ENCODE data around the gene AJM1. TPM values are rescaled to one million over a fixed set of nuclear protein-coding genes. Genes with fewer than 3 reads are reported as not detected.

Gene AJM1
- total RNA-seq, 1 donor = 0.73 TPM

DNA sequence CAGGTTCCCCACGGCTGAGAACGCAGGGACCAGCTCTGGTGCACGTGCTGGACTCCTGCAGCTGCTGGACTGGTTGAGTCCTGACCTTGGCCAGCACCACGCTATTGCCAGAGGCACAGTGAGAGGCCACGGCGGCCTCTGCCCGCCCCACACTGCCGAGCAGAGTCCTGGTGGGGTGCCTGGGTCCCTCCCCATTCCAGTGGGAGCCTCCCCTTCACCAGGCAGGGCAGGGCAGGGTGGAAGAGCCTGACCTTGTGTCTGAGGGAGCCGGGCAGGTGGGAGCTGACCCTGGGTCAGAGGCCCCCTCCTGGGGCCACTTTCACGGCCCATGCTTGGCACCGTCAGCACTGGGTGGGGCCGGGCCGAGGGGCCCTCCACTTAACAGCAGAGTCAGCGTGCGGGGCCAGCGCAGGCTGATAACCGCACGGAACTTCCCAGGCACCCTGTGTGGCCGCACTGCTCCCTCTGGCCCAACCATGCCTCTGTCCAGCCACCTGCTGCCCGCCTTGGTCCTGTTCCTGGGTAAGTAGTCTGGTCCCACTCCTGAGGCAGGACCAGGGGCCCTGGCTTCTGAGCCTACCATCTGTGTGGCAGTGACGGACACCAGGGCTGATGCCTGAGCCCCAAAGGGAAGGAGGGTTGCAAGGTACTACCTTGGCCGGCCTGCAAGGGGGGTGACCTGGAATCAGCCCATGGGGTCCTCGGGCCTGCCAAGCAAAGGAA lies 9.8 kb downstream of the AJM1 start, which contains the start of gene MAMDC4:
Gene MAMDC4 (plus strand): TSS at position 406 of the 723 bp plus-strand sequence. CDS start 71 bp downstream, at position 477.
- H3K4me3 ChIP-seq (ENCODE audit: low read length) = no peak within 1 kb of the TSS
- peaks cover 22% of the 10 kb centered on the region for H3K4me1 ChIP-seq (ENCODE audit: insufficient read depth, low read length)
- no peaks in the 10 kb centered on the region for H3K9me3 ChIP-seq (ENCODE audit: low read depth, low read length)
- peaks cover 5% of the 10 kb centered on the region for H3K27me3 ChIP-seq (ENCODE audit: insufficient read depth, low read length)

DNA sequence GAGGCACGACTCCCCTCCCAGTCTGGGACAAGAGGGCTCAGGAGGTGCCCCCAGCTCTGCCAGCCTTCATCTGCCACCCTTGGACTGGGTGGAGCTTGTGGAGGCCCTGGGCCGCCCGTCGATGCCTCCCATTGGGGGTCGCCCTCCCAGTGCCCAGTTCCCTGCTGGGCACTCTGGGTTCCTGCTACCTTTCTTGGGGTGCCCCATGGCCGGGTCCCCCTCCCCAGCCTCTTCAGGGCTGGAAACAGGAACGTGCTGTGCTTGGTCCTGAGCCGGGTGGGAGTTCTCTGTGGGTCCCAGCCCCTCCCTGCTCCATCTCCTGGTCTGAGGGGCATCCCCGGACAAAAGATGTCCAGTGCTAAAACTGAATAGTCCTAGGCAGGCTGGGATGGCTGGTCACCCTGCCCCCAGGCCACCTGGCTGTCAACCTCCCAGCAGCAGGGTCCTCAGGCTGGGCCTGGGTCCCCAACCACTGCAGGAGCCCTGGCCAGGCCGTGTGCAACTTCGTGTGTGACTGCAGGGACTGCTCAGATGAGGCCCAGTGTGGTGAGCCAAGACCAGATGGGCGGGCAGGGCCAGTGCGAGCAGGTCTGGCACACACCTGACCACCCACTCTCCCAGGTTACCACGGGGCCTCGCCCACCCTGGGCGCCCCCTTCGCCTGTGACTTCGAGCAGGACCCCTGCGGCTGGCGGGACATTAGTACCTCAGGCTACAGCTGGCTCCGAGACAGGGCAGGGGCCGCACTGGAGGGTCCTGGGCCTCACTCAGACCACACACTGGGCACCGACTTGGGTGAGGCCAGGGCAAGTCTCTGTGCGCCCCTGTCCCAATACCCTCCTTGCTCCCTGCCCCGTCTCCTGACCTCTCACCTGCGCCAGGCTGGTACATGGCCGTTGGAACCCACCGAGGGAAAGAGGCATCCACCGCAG lies 10.7 kb downstream of the AJM1 start:
- H3K27me3 ChIP-seq (ENCODE audit: insufficient read depth, low read length) = peaks cover 2% of the 10 kb centered on the region
- no peaks in the 10 kb centered on the region for H3K9me3 ChIP-seq (ENCODE audit: low read depth, low read length)
- no peak overlapping the region for H3K4me3 ChIP-seq (ENCODE audit: low read length)
- peaks cover 16% of the 10 kb centered on the region for H3K4me1 ChIP-seq (ENCODE audit: insufficient read depth, low read length)

DNA sequence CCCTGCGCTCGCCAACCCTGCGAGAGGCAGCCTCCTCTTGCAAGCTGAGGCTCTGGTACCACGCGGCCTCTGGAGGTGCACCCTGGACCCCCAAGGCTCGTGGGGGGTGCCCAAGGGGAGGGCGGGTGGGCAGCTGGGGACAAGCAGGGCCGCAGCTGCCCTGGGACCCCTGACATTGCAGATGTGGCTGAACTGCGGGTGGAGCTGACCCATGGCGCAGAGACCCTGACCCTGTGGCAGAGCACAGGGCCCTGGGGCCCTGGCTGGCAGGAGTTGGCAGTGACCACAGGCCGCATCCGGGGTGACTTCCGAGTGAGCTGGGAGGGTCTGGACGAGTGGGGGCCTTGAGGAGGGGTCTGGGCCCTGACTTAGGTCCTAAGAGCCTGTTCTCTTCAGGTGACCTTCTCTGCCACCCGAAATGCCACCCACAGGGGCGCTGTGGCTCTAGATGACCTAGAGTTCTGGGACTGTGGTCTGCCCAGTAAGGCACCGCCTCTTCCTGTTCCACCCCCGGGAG lies 11.4 kb downstream of the AJM1 start:
- peaks cover 9% of the 10 kb centered on the region for H3K4me1 ChIP-seq (ENCODE audit: insufficient read depth, low read length)
- H3K27me3 ChIP-seq (ENCODE audit: insufficient read depth, low read length) = no peaks in the 10 kb centered on the region
- no peak overlapping the region for H3K4me3 ChIP-seq (ENCODE audit: low read length)
- H3K9me3 ChIP-seq (ENCODE audit: low read depth, low read length) = no peaks in the 10 kb centered on the region

DNA sequence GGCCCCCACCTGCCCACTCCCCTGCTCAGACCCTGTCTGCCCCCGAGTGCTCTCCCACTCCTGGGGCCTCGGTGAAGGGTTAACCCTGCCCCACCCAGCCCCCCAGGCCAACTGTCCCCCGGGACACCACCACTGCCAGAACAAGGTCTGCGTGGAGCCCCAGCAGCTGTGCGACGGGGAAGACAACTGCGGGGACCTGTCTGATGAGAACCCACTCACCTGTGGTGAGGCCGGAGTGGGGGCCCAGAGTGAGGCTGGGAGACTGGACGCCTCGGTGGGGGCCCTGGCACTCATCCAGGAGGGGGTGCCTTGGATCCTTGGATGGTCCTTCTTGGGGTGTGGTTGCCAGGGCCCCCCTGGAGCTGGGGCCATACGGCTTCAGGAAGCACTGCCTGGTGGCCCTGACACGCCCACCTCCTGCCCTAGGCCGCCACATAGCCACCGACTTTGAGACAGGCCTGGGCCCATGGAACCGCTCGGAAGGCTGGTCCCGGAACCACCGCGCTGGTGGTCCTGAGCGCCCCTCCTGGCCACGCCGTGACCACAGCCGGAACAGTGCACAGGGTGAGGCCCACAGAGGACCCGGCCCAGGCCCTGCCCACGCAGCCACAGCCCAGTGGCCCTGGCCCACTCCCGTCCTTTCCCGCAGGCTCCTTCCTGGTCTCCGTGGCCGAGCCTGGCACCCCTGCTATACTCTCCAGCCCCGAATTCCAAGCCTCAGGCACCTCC lies 12.0 kb downstream of the AJM1 start:
- Histone ChIP-seq H3K27me3 (ENCODE audit: insufficient read depth, low read length) (no peaks in the 10 kb centered on the region), H3K9me3 (ENCODE audit: low read depth, low read length) (no peaks in the 10 kb centered on the region), H3K4me3 (ENCODE audit: low read length) (no peak overlapping the region), H3K4me1 (ENCODE audit: insufficient read depth, low read length) (peaks cover 9% of the 10 kb centered on the region)

DNA sequence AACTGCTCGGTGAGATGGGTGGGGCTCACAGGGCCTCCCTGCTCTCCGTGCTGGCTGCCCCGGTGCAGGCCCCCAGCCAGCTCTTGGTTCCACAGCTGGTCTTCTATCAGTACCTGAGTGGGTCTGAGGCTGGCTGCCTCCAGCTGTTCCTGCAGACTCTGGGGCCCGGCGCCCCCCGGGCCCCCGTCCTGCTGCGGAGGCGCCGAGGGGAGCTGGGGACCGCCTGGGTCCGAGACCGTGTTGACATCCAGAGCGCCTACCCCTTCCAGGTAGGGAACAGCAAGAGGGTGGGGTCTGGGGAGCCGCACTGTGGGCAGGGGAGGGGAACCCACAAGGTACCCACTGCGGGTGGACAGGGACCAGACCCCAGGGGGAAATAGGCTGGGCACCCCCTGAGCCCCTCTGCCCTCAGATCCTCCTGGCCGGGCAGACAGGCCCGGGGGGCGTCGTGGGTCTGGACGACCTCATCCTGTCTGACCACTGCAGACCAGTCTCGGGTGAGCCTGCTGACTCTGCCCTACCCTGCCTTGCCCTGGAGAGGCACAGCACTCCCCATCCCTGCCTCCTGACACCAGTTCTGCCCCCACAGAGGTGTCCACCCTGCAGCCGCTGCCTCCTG lies 12.7 kb downstream of the AJM1 start:
- no peaks in the 10 kb centered on the region for H3K9me3 ChIP-seq (ENCODE audit: low read depth, low read length)
- H3K4me1 ChIP-seq (ENCODE audit: insufficient read depth, low read length) = peaks cover 6% of the 10 kb centered on the region
- H3K4me3 ChIP-seq (ENCODE audit: low read length) = no peak overlapping the region
- no peaks in the 10 kb centered on the region for H3K27me3 ChIP-seq (ENCODE audit: insufficient read depth, low read length)

DNA sequence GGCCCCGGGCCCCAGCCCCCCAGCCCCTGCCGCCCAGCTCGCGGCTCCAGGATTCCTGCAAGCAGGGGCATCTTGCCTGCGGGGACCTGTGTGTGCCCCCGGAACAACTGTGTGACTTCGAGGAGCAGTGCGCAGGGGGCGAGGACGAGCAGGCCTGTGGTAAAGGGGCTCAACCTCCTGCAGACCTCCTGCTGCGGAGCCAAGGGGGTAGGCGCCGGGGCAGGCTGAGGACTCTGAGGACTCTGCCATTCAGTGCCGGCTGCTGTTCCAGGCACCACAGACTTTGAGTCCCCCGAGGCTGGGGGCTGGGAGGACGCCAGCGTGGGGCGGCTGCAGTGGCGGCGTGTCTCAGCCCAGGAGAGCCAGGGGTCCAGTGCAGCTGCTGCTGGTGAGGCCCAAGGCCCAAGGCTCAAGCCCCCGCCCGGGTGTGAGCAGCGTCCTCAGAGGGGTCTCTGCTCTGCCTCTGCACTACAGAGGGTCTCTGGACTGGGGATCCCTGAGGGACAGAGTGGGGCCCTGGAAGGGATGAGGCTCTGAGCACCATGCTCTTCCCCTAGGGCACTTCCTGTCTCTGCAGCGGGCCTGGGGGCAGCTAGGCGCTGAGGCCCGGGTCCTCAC lies 13.3 kb downstream of the AJM1 start:
- Histone ChIP-seq H3K27me3 (ENCODE audit: insufficient read depth, low read length) (no peaks in the 10 kb centered on the region), H3K4me1 (ENCODE audit: insufficient read depth, low read length) (no peaks in the 10 kb centered on the region), H3K9me3 (ENCODE audit: low read depth, low read length) (no peaks in the 10 kb centered on the region), H3K4me3 (ENCODE audit: low read length) (no peak overlapping the region)

DNA sequence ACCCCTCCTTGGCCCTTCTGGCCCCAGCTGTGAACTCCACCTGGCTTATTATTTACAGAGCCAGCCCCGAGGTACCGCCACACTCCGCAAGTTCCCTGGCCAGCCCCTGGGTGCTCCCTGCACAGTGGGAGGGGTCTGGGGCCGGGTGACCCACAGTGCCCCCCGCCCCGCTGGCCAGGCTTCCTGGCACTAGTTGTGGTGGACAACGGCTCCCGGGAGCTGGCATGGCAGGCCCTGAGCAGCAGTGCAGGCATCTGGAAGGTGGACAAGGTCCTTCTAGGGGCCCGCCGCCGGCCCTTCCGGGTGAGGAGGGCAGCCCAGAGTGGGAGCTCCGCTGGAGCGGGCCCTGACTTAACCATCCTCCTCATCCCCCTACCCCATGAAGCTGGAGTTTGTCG lies 13.8 kb downstream of the AJM1 start:
- Histone ChIP-seq H3K9me3 (ENCODE audit: low read depth, low read length) (no peaks in the 10 kb centered on the region), H3K27me3 (ENCODE audit: insufficient read depth, low read length) (no peaks in the 10 kb centered on the region), H3K4me1 (ENCODE audit: insufficient read depth, low read length) (no peaks in the 10 kb centered on the region), H3K4me3 (ENCODE audit: low read length) (no peak overlapping the region)

DNA sequence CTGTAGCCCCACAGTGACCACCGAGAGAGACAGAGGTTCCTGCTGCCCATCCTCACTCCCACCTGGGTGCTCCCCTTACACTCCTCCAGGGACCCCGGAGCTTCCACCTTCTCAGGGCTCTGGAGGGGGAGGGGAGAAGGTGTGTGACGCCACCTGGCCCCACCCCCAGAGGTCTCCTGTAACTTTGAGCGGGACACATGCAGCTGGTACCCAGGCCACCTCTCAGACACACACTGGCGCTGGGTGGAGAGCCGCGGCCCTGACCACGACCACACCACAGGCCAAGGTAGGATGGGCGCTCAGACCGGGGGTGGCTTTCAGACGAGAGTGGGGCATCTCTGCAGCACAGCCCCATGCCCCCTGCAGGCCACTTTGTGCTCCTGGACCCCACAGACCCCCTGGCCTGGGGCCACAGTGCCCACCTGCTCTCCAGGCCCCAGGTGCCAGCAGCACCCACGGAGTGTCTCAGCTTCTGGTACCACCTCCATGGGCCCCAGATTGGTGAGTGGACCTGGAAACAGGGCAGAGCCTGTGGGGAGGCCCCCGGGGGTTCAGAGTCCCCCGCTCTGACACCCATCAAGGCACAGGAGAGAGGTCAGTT lies 14.4 kb downstream of the AJM1 start:
- H3K4me1 ChIP-seq (ENCODE audit: insufficient read depth, low read length) = no peaks in the 10 kb centered on the region
- H3K4me3 ChIP-seq (ENCODE audit: low read length) = no peak overlapping the region
- no peaks in the 10 kb centered on the region for H3K27me3 ChIP-seq (ENCODE audit: insufficient read depth, low read length)

DNA sequence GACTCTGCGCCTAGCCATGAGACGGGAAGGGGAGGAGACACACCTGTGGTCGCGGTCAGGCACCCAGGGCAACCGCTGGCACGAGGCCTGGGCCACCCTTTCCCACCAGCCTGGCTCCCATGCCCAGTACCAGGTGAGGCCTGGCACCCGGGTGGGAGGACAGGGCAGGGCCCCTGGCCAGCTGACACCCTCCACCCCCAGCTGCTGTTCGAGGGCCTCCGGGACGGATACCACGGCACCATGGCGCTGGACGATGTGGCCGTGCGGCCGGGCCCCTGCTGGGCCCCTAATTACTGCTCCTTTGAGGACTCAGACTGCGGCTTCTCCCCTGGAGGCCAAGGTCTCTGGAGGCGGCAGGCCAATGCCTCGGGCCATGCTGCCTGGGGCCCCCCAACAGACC lies 14.9 kb downstream of the AJM1 start:
- H3K4me3 ChIP-seq (ENCODE audit: low read length) = no peak overlapping the region
- no peaks in the 10 kb centered on the region for H3K9me3 ChIP-seq (ENCODE audit: low read depth, low read length)
- no peaks in the 10 kb centered on the region for H3K4me1 ChIP-seq (ENCODE audit: insufficient read depth, low read length)
- no peaks in the 10 kb centered on the region for H3K27me3 ChIP-seq (ENCODE audit: insufficient read depth, low read length)

More for the DNA sequence above, 14.4 kb downstream of the AJM1 start:
- no peaks in the 10 kb centered on the region for H3K9me3 ChIP-seq (ENCODE audit: low read depth, low read length)

DNA sequence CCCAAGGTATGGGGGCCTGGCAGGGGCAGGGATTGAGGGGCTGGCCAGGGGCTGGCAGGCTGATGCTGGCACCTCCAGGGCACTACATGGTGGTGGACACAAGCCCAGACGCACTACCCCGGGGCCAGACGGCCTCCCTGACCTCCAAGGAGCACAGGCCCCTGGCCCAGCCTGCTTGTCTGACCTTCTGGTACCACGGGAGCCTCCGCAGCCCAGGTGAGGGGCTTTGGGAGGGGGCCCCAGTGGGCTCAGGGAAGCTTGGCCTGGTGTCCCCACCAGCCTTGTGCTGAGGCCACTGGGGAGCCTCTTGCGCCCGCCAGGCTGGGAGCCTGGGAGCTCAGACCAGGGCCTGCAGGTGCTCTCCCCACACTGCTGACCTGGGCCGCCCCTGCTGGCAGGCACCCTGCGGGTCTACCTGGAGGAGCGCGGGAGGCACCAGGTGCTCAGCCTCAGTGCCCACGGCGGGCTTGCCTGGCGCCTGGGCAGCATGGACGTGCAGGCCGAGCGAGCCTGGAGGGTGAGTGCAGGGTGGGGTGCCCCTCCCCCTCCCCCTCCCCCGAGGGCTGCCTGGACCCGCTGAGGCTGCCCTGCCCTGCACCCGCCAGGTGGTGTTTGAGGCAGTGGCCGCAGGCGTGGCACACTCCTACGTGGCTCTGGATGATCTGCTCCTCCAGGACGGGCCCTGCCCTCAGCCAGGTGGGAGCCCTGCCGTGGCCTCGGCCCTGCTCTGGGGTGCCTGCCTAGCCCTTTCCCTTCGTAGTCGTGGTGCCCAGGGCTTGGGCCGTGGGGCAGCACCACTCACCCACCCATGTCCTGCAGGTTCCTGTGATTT lies 15.5 kb downstream of the AJM1 start:
- no peaks in the 10 kb centered on the region for H3K27me3 ChIP-seq (ENCODE audit: insufficient read depth, low read length)
- no peaks in the 10 kb centered on the region for H3K4me1 ChIP-seq (ENCODE audit: insufficient read depth, low read length)
- H3K9me3 ChIP-seq (ENCODE audit: low read depth, low read length) = no peaks in the 10 kb centered on the region
- H3K4me3 ChIP-seq (ENCODE audit: low read length) = no peak overlapping the region

DNA sequence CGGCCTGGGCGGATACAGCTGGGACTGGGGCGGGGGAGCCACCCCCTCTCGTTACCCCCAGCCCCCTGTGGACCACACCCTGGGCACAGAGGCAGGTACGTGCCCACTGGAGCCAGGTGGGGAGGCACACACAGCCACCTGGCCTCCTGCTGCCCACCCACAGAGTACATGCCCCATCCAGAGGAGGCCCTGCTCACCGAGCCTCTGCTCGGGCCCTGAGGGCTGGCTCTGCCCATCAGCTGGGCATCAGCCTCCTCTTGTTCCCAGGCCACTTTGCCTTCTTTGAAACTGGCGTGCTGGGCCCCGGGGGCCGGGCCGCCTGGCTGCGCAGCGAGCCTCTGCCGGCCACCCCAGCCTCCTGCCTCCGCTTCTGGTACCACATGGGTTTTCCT lies 16.2 kb downstream of the AJM1 start:
- Histone ChIP-seq H3K4me1 (ENCODE audit: insufficient read depth, low read length) (no peaks in the 10 kb centered on the region), H3K4me3 (ENCODE audit: low read length) (no peak overlapping the region), H3K9me3 (ENCODE audit: low read depth, low read length) (no peaks in the 10 kb centered on the region), H3K27me3 (ENCODE audit: insufficient read depth, low read length) (no peaks in the 10 kb centered on the region)

DNA sequence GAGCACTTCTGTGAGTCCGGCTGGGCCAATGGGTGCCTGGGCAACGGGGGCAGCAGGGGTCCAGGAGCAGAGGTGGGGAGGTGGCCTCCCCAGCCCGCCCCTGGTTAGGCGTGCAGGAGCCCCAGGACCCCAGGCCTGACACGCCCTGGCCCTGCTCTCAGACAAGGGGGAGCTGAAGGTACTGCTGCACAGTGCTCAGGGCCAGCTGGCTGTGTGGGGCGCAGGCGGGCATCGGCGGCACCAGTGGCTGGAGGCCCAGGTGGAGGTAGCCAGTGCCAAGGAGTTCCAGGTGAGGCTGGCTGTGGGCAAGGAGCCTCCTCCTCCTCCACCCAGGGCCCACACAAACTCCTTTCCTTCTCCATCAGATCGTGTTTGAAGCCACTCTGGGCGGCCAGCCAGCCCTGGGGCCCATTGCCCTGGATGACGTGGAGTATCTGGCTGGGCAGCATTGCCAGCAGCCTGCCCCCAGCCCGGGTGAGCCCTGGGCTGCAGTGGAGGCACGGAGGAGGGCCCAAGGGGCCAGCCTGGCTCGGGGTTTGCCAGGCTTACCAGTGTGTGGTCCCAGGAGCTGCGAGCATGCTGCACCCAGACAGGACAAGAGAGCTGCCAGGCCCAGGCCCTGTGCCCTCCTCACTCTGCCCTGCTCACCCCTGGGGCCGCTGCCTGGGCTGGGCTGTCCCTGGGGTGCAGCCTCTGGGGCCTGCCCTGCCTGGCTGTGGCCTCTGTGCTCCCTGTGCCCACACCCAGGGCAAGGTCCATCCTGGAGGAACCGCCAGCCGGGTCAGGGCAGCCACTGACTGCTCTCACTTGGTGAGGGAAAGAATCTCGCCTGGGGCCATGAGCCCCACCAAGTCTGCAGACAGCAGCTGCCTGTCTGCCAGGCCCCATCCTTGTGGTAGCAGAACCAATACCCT lies 16.8 kb downstream of the AJM1 start:
- H3K27me3 ChIP-seq (ENCODE audit: insufficient read depth, low read length) = no peaks in the 10 kb centered on the region
- no peaks in the 10 kb centered on the region for H3K9me3 ChIP-seq (ENCODE audit: low read depth, low read length)
- H3K4me3 ChIP-seq (ENCODE audit: low read length) = no peak overlapping the region
- no peaks in the 10 kb centered on the region for H3K4me1 ChIP-seq (ENCODE audit: insufficient read depth, low read length)

Measured in mononuclear cell (primary cell).